Heart left ventricle (tissue), 13 donors: ENCODE data around the gene COBL.

Experiments used
- POLR2A ChIP-seq, 2 donors: fragments of 450-650 bp; IDR thresholded peaks; one replicate each; pipeline ENCODE4 v1.6.1; 2017; ENCODE audit warnings: antibody characterized with exemption in 2 of 2, mild to moderate bottlenecking in 2 of 2, moderate library complexity in 2 of 2
- TF ChIP-seq, protein P1 (sequence below), 12 donors: fragments of 200-600 bp; sonication (generic) in 4 of 12; IDR thresholded peaks; one replicate each; pipeline versions ENCODE4 v1.5.0 to v1.8.0; 2018 to 2022; ENCODE audit warnings: antibody characterized with exemption in 12 of 12, mild to moderate bottlenecking in 5 of 12
- donor health status: ischemic (EF 13 %, LVEDD 7.1; RV severe dilation, severe dysfunction).
- donor health status: DM: no; HTN: yes; CAD: no.
- donor health status: DM: no; HTN: no; CAD: no.
- donor health status: ischemic (EF 25% LVEDD 6.9; RV normal size, moderate dysfunction).
- donor health status: ischemic (EF 25% LVEDD 5.7; RV mildly dilated, moderate dysfunction).
- donor health status: ischemic (EF 35%, LVEDD 5.7; RV mildly dilated, moderate dysfunction).
- donor health status: nonischemic (EF 11% LVEDD 7.7; RV severe dilation, severe dysfunction).
- donor health status: DM: yes; HTN: yes; CAD: no.
- donor health status: PGD.
- donor health status: ischemic (EF 29% LVEDD 5.4; RV normal size, mild dysfunction).
- donor health status: nonischemic (EF 23%, LVEDD 6.1; RV moderate dilation, normal function).

DNA sequence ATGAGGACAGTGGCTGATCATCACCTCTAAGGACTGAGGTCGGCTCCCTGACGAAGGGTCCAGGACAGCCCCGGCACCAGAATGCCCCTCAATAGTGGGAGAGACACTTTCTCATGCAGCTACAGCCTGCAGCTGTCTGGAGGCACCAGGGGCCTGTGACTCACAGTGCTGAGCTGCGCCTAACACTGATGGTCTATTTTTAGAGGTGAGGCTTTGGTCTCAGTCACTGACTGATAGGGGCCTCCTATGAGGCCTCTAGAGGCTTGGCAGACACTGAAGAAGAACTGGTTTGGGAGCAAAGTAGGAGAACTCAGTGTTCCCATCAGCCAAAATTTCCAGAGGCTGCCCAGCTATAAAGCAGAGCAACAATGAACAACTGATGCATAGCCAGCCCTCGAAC, 130.1 kb downstream of the COBL start:
- no peak for TF ChIP-seq POLR2A (IDR thresholded peaks at IDR 0.05)
- TF ChIP-seq, protein P1, sequence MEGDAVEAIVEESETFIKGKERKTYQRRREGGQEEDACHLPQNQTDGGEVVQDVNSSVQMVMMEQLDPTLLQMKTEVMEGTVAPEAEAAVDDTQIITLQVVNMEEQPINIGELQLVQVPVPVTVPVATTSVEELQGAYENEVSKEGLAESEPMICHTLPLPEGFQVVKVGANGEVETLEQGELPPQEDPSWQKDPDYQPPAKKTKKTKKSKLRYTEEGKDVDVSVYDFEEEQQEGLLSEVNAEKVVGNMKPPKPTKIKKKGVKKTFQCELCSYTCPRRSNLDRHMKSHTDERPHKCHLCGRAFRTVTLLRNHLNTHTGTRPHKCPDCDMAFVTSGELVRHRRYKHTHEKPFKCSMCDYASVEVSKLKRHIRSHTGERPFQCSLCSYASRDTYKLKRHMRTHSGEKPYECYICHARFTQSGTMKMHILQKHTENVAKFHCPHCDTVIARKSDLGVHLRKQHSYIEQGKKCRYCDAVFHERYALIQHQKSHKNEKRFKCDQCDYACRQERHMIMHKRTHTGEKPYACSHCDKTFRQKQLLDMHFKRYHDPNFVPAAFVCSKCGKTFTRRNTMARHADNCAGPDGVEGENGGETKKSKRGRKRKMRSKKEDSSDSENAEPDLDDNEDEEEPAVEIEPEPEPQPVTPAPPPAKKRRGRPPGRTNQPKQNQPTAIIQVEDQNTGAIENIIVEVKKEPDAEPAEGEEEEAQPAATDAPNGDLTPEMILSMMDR (IDR thresholded peaks at IDR 0.05), result no peak
